K562 (cell line): ENCODE data around the gene PPP4R3A. TPM values are rescaled to one million over a fixed set of nuclear protein-coding genes. Genes with fewer than 3 reads are reported as not detected.

ENCODE experiments used
- ATAC-seq: fragments of 200-7000 bp; cut with Tn5 transposase; 3 replicates; pipeline ENCODE4 v1.9.1; 2020; ENCODE audit warnings: moderate library complexity
- BruUV-seq: library from RNA; stranded (reverse); fragments of 400-500 nt; replicated peaks from 2 replicates; lab custom pipeline; 2021; lab: Mats Ljungman, UMichigan
- CTCF ChIA-PET: fragments of 300-600 bp; formaldehyde crosslinking; extraction: SDS; loops from one replicate; lab custom pipeline; 2021; ENCODE audit warnings: low intra/inter-chr PET ratio; lab: Yijun Ruan, JAX
- POLR2A ChIA-PET: fragments of 300-600, 350-650 bp; sonication (Branson Sonifier 250); formaldehyde crosslinking; extraction: SDS; loops from one replicate; lab custom pipeline; 2021; ENCODE audit warnings: antibody characterized with exemption, inconsistent platforms; lab: Yijun Ruan, JAX
- DNase-seq, 4 experiments: peaks; one replicate each; pipeline versions ENCODE4 v3.0.0 to v3.0.0-alpha.2; 2011 to 2018; ENCODE audit warnings: low spot score in 3 of 4, mixed read lengths in 3 of 4; ENCODE audit errors: extremely low read depth in 1 of 4
- FAIRE-seq: peaks from 2 replicates; lab custom pipeline; 2011; peaks lifted over from hg19 to GRCh38; lab: Jason Lieb, UNC
- H2AFZ ChIP-seq: 2 replicates; pipeline ENCODE4 v1.6.0; 2011; ENCODE audit warnings: low read depth, low read length, control low read depth, inconsistent platforms
- H3K27ac ChIP-seq: fragments of 200-600 bp; 3 replicates; pipeline ENCODE4 v1.8.0; 2011; ENCODE audit warnings: low read depth, mild to moderate bottlenecking, control low read depth, inconsistent platforms, low read length, moderate library complexity, mixed read lengths; ENCODE audit errors: extremely low read depth
- H3K27me3 ChIP-seq, 2 experiments: fragments of 300-600 bp in 1 of 2; 2 replicates in 1 of 2; 3 replicates in 1 of 2; pipeline versions ENCODE4 v1.6.0 to v1.8.0; 2011; ENCODE audit warnings: inconsistent platforms in 2 of 2, low read length in 2 of 2, mild to moderate bottlenecking in 1 of 2, mixed read lengths in 1 of 2, moderate library complexity in 1 of 2; ENCODE audit not compliant: control insufficient read depth in 2 of 2, insufficient read depth in 2 of 2
- H3K36me3 ChIP-seq: fragments of 300-600 bp; 3 replicates; pipeline ENCODE4 v1.8.0; 2011; ENCODE audit warnings: mild to moderate bottlenecking, low read length, inconsistent platforms; ENCODE audit not compliant: control insufficient read depth, insufficient read depth
- H3K4me1 ChIP-seq, 2 experiments: fragments of 200-600 bp in 1 of 2; replicated peaks in 1 of 2; 2 replicates in 1 of 2; 3 replicates in 1 of 2; pipeline versions ENCODE4 v1.5.1 to v1.8.0; 2011; ENCODE audit warnings: inconsistent platforms in 2 of 2, low read length in 2 of 2, mild to moderate bottlenecking in 1 of 2, mixed read lengths in 1 of 2, moderate library complexity in 1 of 2; ENCODE audit not compliant: control insufficient read depth in 2 of 2, insufficient read depth in 2 of 2
- H3K4me2 ChIP-seq: 2 replicates; pipeline ENCODE4 v1.6.1; 2011; ENCODE audit warnings: low read length, control low read depth, inconsistent platforms, mixed read lengths; ENCODE audit not compliant: insufficient read depth
- H3K4me3 ChIP-seq: fragments of 200-600 bp; sonication (generic), shearing (Covaris generic); 2 replicates; pipeline ENCODE4 v1.5.1; 2016; ENCODE audit warnings: control low read depth, inconsistent platforms
- H3K79me2 ChIP-seq: fragments of 200-600 bp; 3 replicates; pipeline ENCODE4 v1.8.0; 2011; ENCODE audit warnings: low read length, inconsistent platforms; ENCODE audit not compliant: control insufficient read depth, insufficient read depth
- H3K9ac ChIP-seq, 2 experiments: 2 replicates each; pipeline versions ENCODE4 v1.6.0 to v1.6.1; 2011; ENCODE audit warnings: low read depth in 2 of 2, low read length in 2 of 2, control low read depth in 1 of 2, inconsistent platforms in 1 of 2, mild to moderate bottlenecking in 1 of 2, mixed read lengths in 1 of 2; ENCODE audit not compliant: insufficient read depth in 1 of 2
- H3K9me1 ChIP-seq: one replicate; pipeline ENCODE4 v1.6.0; 2011; ENCODE audit warnings: inconsistent platforms, mild to moderate bottlenecking, low read length, moderate library complexity; ENCODE audit not compliant: control insufficient read depth, insufficient read depth
- H3K9me3 ChIP-seq: replicated peaks from 2 replicates; pipeline ENCODE4 v1.5.1; 2011; ENCODE audit warnings: low read depth, low read length, inconsistent platforms; ENCODE audit not compliant: control insufficient read depth, insufficient read depth
- H4K20me1 ChIP-seq: replicated peaks from 2 replicates; pipeline ENCODE4 v1.6.1; 2011; ENCODE audit warnings: low read length, inconsistent platforms, mixed read lengths; ENCODE audit not compliant: control insufficient read depth, insufficient read depth
- SIRT6 ChIP-seq: IDR thresholded peaks from one replicate; pipeline ENCODE4 v1.6.1; 2012; ENCODE audit warnings: low read depth, mild to moderate bottlenecking, control low read depth, inconsistent platforms, low read length, moderate library complexity
- SPI1 ChIP-seq: IDR thresholded peaks from 2 replicates; pipeline ENCODE4 v1.6.1; 2011; ENCODE audit warnings: low read depth, low read length, control low read depth, borderline replicate concordance
- ZNF408 ChIP-seq: fragments of 250-450 bp; sonication (Bioruptor Pico); IDR thresholded peaks from 2 replicates; pipeline ENCODE4 v1.4.0; 2020; ENCODE audit warnings: low read depth, mild to moderate bottlenecking, moderate library complexity
- WGBS: fragments of 100-300 bp; shearing (Covaris generic); methylation state at CpG from one replicate; pipeline ENCODE4 v1.1.6; 2016; ENCODE audit warnings: low coverage, mixed read lengths; ENCODE audit not compliant: insufficient coverage; ENCODE audit errors: missing lambda C conversion rate; 5-methylcytosine and 5-hydroxymethylcytosine counted together
- in situ Hi-C: fragments of 300-500 bp; cut with MboI; formaldehyde crosslinking; loops from 4 replicates; pipeline ENCODE4 v1.15.0; 2018; ENCODE audit warnings: inconsistent platforms, mixed read lengths
- intact Hi-C: fragments of 100-400 bp; cut with micrococcal nuclease; formaldehyde crosslinking; loops from 2 replicates; pipeline ENCODE4 v1.14.2; 2022
- polyA plus RNA-seq, 8 experiments: library from polyadenylated mRNA; depleted of rRNA in 4 of 8; stranded (reverse) in 5 of 8; unstranded in 3 of 8; fragments of >200 nt; fragmentation: Nextera tagmentation in 2 of 8; fragmentation: Illumina TruSeq in 1 of 8; extraction: Ambion mirVana in 2 of 8; extraction: Trizol in 1 of 8; gene quantifications; 2 replicates each; pipeline versions ENCODE4 v1.2.1 to v1.2.3, GENCODE V29; 2011 to 2014; ENCODE audit warnings: inconsistent platforms in 1 of 8, missing spikeins in 1 of 8
- total RNA-seq, 7 experiments: library from RNA; depleted of rRNA in 6 of 7; stranded (reverse); fragments of >200 nt in 6 of 7; fragmentation: Illumina TruSeq in 2 of 7; extraction: Trizol in 2 of 7; gene quantifications; 2 replicates each; pipeline versions ENCODE4 v1.2.1 to v1.2.3, GENCODE V29; 2011 to 2021; ENCODE audit warnings: low replicate concordance in 1 of 7

PPP4R3A gene
- total and polyA plus RNA-seq, 9 of the 15 experiments (the other 6 are each of a cell fraction or from before 2014, with no cell fraction given), result 9.5 to 54.9 (median 44.9) TPM

DNA sequence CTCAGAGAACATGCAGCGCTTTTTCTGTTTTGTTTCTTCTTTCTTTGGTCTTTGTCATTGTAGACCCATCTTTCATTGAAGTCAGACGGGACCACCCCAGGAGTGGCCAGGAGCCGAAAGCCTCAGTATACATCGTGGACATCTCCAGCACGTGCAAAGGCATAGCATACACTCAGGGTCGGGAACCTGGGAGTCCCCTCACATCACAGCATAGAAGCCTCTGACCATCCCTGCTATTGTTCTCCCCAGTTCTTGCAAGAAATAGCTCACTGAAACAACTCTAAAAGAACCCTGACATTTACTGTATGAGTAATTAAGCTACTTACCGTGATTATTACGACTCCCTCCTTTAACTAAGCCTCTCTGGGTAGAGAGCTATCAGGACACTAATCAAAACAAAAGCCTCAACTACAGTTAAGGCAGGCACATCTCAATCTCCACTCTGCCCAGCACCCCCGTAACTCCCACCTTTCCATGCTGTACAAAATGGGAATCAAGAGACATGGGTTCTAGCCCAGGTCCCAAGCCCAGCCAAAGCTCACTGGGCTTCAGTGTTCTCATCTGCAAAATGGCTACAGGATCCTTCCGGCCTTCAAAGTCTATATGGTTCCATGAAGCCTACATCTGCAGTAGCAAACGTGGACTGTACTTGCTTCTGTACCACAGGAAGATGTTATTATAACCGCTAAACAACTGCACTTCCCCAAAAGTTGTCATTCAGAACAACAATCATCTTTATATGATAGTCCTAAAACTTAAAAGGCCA, 99.2 kb downstream of the PPP4R3A start:
- no peak overlapping the region for H2AFZ ChIP-seq
- TF ChIP-seq SPI1 (peak; percentile 49; the same call in 1 of the 2 replicates), ZNF408 (CRISPR knock-in tag) (no peak), SIRT6 (no peak)
- TF ChIP-seq, all 486 proteins: peak for 1
- Histone ChIP-seq H3K9me1 (no peaks in the 10 kb centered on the region), H3K9me3 (no peaks in the 10 kb centered on the region), H3K79me2 (peaks cover 60% of the 10 kb centered on the region), H3K4me3 (no peak overlapping the region), H3K9ac (no peak overlapping the region), H3K36me3 (peaks cover 52% of the 10 kb centered on the region; the same call in 2 of the 3 replicates), H4K20me1 (no peaks in the 10 kb centered on the region), H3K27me3 (no peaks in the 10 kb centered on the region), H3K4me2 (no peak overlapping the region), H3K27ac (no peak overlapping the region), H3K4me1 (peaks cover 5% of the 10 kb centered on the region in 2 experiments; a peak in 4 of 5 replicates)
- WGBS, result 47% methylated on average over 11 of the region's 12 CpGs
- POLR2A ChIA-PET, result no interaction called here
- no TSS peak for BruUV-seq
- DNase-seq (no peak), ATAC-seq (no peak), FAIRE-seq (no peak)
- CTCF ChIA-PET, result no interaction called here
- in situ Hi-C loops, result no loop called here
- intact Hi-C loops, result loop anchor here (10.0 kb wide), 1 partner anchor 236 kb away; no protein-coding TSS in a partner anchor
